ENCODE measurements around the gene C2orf69.

DNA sequence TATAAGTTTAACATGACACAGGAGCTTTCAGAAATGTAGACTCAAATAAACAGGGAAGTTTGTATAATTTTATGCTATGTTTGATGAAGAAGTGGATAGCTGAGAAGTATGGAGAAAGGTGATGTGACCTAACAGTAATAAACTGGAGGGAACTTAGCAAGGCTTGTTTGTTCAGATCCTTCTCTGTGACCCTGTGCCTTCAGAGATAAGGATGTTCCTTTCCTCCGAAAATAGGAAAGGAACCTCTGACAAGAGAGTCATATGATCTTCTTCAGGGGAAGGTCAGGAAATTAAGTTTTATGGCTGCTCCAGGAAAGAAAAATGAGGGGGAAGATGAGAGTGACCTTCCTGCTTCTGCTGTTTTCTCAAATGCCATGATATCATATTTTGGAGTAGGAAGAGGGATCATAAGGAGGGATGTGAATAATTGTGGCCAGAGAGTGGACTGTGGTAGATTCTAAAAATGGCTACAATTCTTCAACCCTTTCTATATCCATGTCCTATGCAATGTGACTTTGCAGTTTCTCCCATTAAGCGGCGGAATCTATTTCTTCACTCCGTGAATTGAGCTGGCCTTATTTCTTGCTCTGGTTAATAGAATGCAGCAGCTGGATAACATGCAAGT, 8.5 kb upstream of the C2orf69 start:
- no peak for TF ChIP-seq EZH2 (IDR thresholded peaks at IDR 0.05; ENCODE audit: borderline replicate concordance, insufficient read depth, low read depth, low read length, poor library complexity, severe bottlenecking)
- TF ChIP-seq, protein P1, sequence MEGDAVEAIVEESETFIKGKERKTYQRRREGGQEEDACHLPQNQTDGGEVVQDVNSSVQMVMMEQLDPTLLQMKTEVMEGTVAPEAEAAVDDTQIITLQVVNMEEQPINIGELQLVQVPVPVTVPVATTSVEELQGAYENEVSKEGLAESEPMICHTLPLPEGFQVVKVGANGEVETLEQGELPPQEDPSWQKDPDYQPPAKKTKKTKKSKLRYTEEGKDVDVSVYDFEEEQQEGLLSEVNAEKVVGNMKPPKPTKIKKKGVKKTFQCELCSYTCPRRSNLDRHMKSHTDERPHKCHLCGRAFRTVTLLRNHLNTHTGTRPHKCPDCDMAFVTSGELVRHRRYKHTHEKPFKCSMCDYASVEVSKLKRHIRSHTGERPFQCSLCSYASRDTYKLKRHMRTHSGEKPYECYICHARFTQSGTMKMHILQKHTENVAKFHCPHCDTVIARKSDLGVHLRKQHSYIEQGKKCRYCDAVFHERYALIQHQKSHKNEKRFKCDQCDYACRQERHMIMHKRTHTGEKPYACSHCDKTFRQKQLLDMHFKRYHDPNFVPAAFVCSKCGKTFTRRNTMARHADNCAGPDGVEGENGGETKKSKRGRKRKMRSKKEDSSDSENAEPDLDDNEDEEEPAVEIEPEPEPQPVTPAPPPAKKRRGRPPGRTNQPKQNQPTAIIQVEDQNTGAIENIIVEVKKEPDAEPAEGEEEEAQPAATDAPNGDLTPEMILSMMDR (IDR thresholded peaks at IDR 0.05): no peak

Measured in B cell (primary cell).